NCI-H187 (cell line): Measurements from ENCODE around the gene CHRNA4.
"Not testable (repeated sequence)": the region's sequence is repeated elsewhere in the genome, so short reads cannot be mapped to it uniquely, and the experiment has no call there.

Source experiments
- DNase-seq, 2 experiments: peaks; one replicate each; lab custom pipeline; 2025; lab: John Stamatoyannopoulos, UW

Gene CHRNA4

GRCh38 chr20:63308218-63308911 is 52.8 kb downstream of the CHRNA4 start:
- DNase-seq = no peak

- DNase-seq = no peak
Measured at GRCh38 chr20:63307538-63308217, 53.5 kb downstream of the CHRNA4 start.

GRCh38 chr20:63306673-63307537 is 54.2 kb downstream of the CHRNA4 start:
- DNase-seq = no peak

GRCh38 chr20:63305933-63306672 is 55.0 kb downstream of the CHRNA4 start:
- not testable (repeated sequence) for DNase-seq

GRCh38 chr20:63305393-63305792 is 55.8 kb downstream of the CHRNA4 start:
- no peak for DNase-seq

GRCh38 chr20:63303095-63303666 is 58.0 kb downstream of the CHRNA4 start:
- no peak for DNase-seq

GRCh38 chr20:63301671-63302070 is 59.5 kb downstream of the CHRNA4 start:
- no peak for DNase-seq

GRCh38 chr20:63298731-63299312 is 62.3 kb downstream of the CHRNA4 start:
- no peak for DNase-seq

- DNase-seq = no peak
Measured at GRCh38 chr20:63297796-63298572, 63.2 kb downstream of the CHRNA4 start.

- DNase-seq = no peak
Measured at GRCh38 chr20:63297371-63297781, 63.8 kb downstream of the CHRNA4 start.

GRCh38 chr20:63296531-63297299 is 64.4 kb downstream of the CHRNA4 start:
- no peak for DNase-seq

- DNase-seq = no peak
Measured at GRCh38 chr20:63295846-63296245, 65.3 kb downstream of the CHRNA4 start.

- DNase-seq = no peak
Measured at GRCh38 chr20:63295422-63295821, 65.7 kb downstream of the CHRNA4 start.

GRCh38 chr20:63295018-63295417 is 66.1 kb downstream of the CHRNA4 start:
- DNase-seq = no peak

GRCh38 chr20:63294536-63294900 is 66.6 kb downstream of the CHRNA4 start:
- DNase-seq = no peak

- DNase-seq = no peak
Measured at GRCh38 chr20:63293871-63294535, 67.1 kb downstream of the CHRNA4 start.

GRCh38 chr20:63293456-63293855 is 67.7 kb downstream of the CHRNA4 start:
- no peak for DNase-seq
